Stimulated activated CD4-positive, alpha-beta T cell treated with anti-CD3 and anti-CD28 coated beads, TNF-alpha, amount 100 ng/mL, for 24 hours (primary cell): ENCODE data around the gene ATP5MC3.
A peak's percentile ranks its signal among the peaks of the same experiment; 100 is the strongest.

Experiments
- DNase-seq, 3 experiments: peaks; one replicate each; pipeline ENCODE4 v3.0.0-alpha.2; 2020; ENCODE audit warnings: low read depth in 3 of 3

ATP5MC3 gene

GRCh38 chr2:175167792-175168563 lies 13.5 kb downstream of the ATP5MC3 start, which contains the start of gene ATF2:
Gene ATF2 (minus strand): TSS chr2:175168203. CDS start chr2:175136443, 31,760 bp downstream.
- peak; percentile 93 to 98 (median 97) for DNase-seq

- peak in 1 of 3 experiments; percentile 12 for DNase-seq
These were observed 14.3 kb downstream of the ATP5MC3 start for GRCh38 chr2:175167076-175167791.

GRCh38 chr2:175166216-175166824 lies 15.2 kb downstream of the ATP5MC3 start:
- DNase-seq = no peak

- no peak for DNase-seq
These were observed 17.3 kb downstream of the ATP5MC3 start for GRCh38 chr2:175164235-175164634.

- DNase-seq = no peak
These were observed 22.6 kb downstream of the ATP5MC3 start for GRCh38 chr2:175158894-175159293.

GRCh38 chr2:175156534-175156933 lies 25.0 kb downstream of the ATP5MC3 start:
- DNase-seq = no peak

GRCh38 chr2:175154661-175155082 lies 26.8 kb downstream of the ATP5MC3 start:
- no peak for DNase-seq

GRCh38 chr2:175152242-175152641 lies 29.3 kb downstream of the ATP5MC3 start:
- DNase-seq = no peak

GRCh38 chr2:175151791-175152190 lies 29.7 kb downstream of the ATP5MC3 start:
- no peak for DNase-seq

GRCh38 chr2:175147186-175147585 lies 34.3 kb downstream of the ATP5MC3 start:
- DNase-seq = no peak

- no peak for DNase-seq
These were observed 37.8 kb downstream of the ATP5MC3 start for GRCh38 chr2:175143678-175144077.

- no peak for DNase-seq
These were observed 38.3 kb downstream of the ATP5MC3 start for GRCh38 chr2:175143191-175143590.

- no peak for DNase-seq
These were observed 41.2 kb downstream of the ATP5MC3 start for GRCh38 chr2:175140332-175140731.

- DNase-seq = no peak
These were observed 43.7 kb downstream of the ATP5MC3 start for GRCh38 chr2:175137793-175138192.

- no peak for DNase-seq
These were observed 44.9 kb downstream of the ATP5MC3 start for GRCh38 chr2:175136334-175137215.

GRCh38 chr2:175135862-175136261 lies 45.6 kb downstream of the ATP5MC3 start:
- no peak for DNase-seq

GRCh38 chr2:175135177-175135576 lies 46.3 kb downstream of the ATP5MC3 start:
- DNase-seq = no peak

GRCh38 chr2:175131252-175131651 lies 50.3 kb downstream of the ATP5MC3 start:
- no peak for DNase-seq

GRCh38 chr2:175126661-175127060 lies 54.8 kb downstream of the ATP5MC3 start:
- DNase-seq = no peak
